ENCODE measurements around the gene COL4A2.

The COL4A2 gene

GRCh38 chr13:110414283-110414682 lies 107.2 kb downstream of the COL4A2 start:
- no peaks in the 10 kb centered on the region for H3K27me3 ChIP-seq (ENCODE audit: control insufficient read depth in 1 of 2, insufficient read depth in 2 of 2, low read length in 2 of 2)
- H3K36me3 ChIP-seq (ENCODE audit: control insufficient read depth in 1 of 2, insufficient read depth in 2 of 2, low read length in 2 of 2), result no peaks in the 10 kb centered on the region
- H3K4me1 ChIP-seq (ENCODE audit: control insufficient read depth in 1 of 2, insufficient read depth in 2 of 2, low read length in 2 of 2), result peaks cover 10 to 14% of the 10 kb centered on the region in 2 donors
- H3K27ac ChIP-seq (ENCODE audit: low read depth, low read length), result no peak overlapping the region
- no peak overlapping the region for H3K4me3 ChIP-seq (ENCODE audit: low read depth in 1 of 2, low read length in 2 of 2)
- H3K9ac ChIP-seq (ENCODE audit: low read depth in 1 of 2, low read length in 2 of 2), result no peak overlapping the region
- no peaks in the 10 kb centered on the region for H3K9me3 ChIP-seq (ENCODE audit: control insufficient read depth in 1 of 2, low read length in 2 of 2)

GRCh38 chr13:110414931-110415330 lies 107.8 kb downstream of the COL4A2 start:
- Histone ChIP-seq H3K9ac (ENCODE audit: low read depth in 1 of 2, low read length in 2 of 2) (no peak overlapping the region), H3K4me3 (ENCODE audit: low read depth in 1 of 2, low read length in 2 of 2) (no peak overlapping the region), H3K4me1 (ENCODE audit: control insufficient read depth in 1 of 2, insufficient read depth in 2 of 2, low read length in 2 of 2) (peaks cover 10 to 14% of the 10 kb centered on the region in 2 donors), H3K36me3 (ENCODE audit: control insufficient read depth in 1 of 2, insufficient read depth in 2 of 2, low read length in 2 of 2) (no peaks in the 10 kb centered on the region), H3K27me3 (ENCODE audit: control insufficient read depth in 1 of 2, insufficient read depth in 2 of 2, low read length in 2 of 2) (no peaks in the 10 kb centered on the region), H3K27ac (ENCODE audit: low read depth, low read length) (no peak overlapping the region), H3K9me3 (ENCODE audit: control insufficient read depth in 1 of 2, low read length in 2 of 2) (no peaks in the 10 kb centered on the region)

GRCh38 chr13:110415669-110416068 lies 108.6 kb downstream of the COL4A2 start:
- Histone ChIP-seq H3K27ac (ENCODE audit: low read depth, low read length) (no peak overlapping the region), H3K4me1 (ENCODE audit: control insufficient read depth in 1 of 2, insufficient read depth in 2 of 2, low read length in 2 of 2) (peaks cover 10 to 14% of the 10 kb centered on the region in 2 donors), H3K27me3 (ENCODE audit: control insufficient read depth in 1 of 2, insufficient read depth in 2 of 2, low read length in 2 of 2) (no peaks in the 10 kb centered on the region)

GRCh38 chr13:110416131-110417025 lies 109.3 kb downstream of the COL4A2 start:
- no peak overlapping the region for H3K9ac ChIP-seq (ENCODE audit: low read depth in 1 of 2, low read length in 2 of 2)
- H3K4me3 ChIP-seq (ENCODE audit: low read depth in 1 of 2, low read length in 2 of 2), result no peak overlapping the region
- no peaks in the 10 kb centered on the region for H3K36me3 ChIP-seq (ENCODE audit: control insufficient read depth in 1 of 2, insufficient read depth in 2 of 2, low read length in 2 of 2)
- no peaks in the 10 kb centered on the region for H3K9me3 ChIP-seq (ENCODE audit: control insufficient read depth in 1 of 2, low read length in 2 of 2)
- H3K4me1 ChIP-seq (ENCODE audit: control insufficient read depth in 1 of 2, insufficient read depth in 2 of 2, low read length in 2 of 2), result peaks cover 7 to 13% of the 10 kb centered on the region in 2 donors
- no peaks in the 10 kb centered on the region for H3K27me3 ChIP-seq (ENCODE audit: control insufficient read depth in 1 of 2, insufficient read depth in 2 of 2, low read length in 2 of 2)
- H3K27ac ChIP-seq (ENCODE audit: low read depth, low read length), result no peak overlapping the region

More at GRCh38 chr13:110415669-110416068, 108.6 kb downstream of the COL4A2 start:
- no peaks in the 10 kb centered on the region for H3K36me3 ChIP-seq (ENCODE audit: control insufficient read depth in 1 of 2, insufficient read depth in 2 of 2, low read length in 2 of 2)
- no peak overlapping the region for H3K4me3 ChIP-seq (ENCODE audit: low read depth in 1 of 2, low read length in 2 of 2)
- H3K9ac ChIP-seq (ENCODE audit: low read depth in 1 of 2, low read length in 2 of 2), result no peak overlapping the region
- no peaks in the 10 kb centered on the region for H3K9me3 ChIP-seq (ENCODE audit: control insufficient read depth in 1 of 2, low read length in 2 of 2)

GRCh38 chr13:110418944-110419343 lies 111.9 kb downstream of the COL4A2 start:
- peaks cover 0 to 6% of the 10 kb centered on the region in 2 donors for H3K4me1 ChIP-seq (ENCODE audit: control insufficient read depth in 1 of 2, insufficient read depth in 2 of 2, low read length in 2 of 2)
- no peaks in the 10 kb centered on the region for H3K36me3 ChIP-seq (ENCODE audit: control insufficient read depth in 1 of 2, insufficient read depth in 2 of 2, low read length in 2 of 2)
- H3K9ac ChIP-seq (ENCODE audit: low read depth in 1 of 2, low read length in 2 of 2), result no peak overlapping the region
- H3K9me3 ChIP-seq (ENCODE audit: control insufficient read depth in 1 of 2, low read length in 2 of 2), result no peaks in the 10 kb centered on the region
- peaks cover 0 to 5% of the 10 kb centered on the region in 2 donors for H3K27me3 ChIP-seq (ENCODE audit: control insufficient read depth in 1 of 2, insufficient read depth in 2 of 2, low read length in 2 of 2)
- no peak overlapping the region for H3K27ac ChIP-seq (ENCODE audit: low read depth, low read length)
- H3K4me3 ChIP-seq (ENCODE audit: low read depth in 1 of 2, low read length in 2 of 2), result no peak overlapping the region

- peaks cover 0 to 5% of the 10 kb centered on the region in 2 donors for H3K27me3 ChIP-seq (ENCODE audit: control insufficient read depth in 1 of 2, insufficient read depth in 2 of 2, low read length in 2 of 2)
- H3K36me3 ChIP-seq (ENCODE audit: control insufficient read depth in 1 of 2, insufficient read depth in 2 of 2, low read length in 2 of 2), result no peaks in the 10 kb centered on the region
- H3K27ac ChIP-seq (ENCODE audit: low read depth, low read length), result no peak overlapping the region
- H3K4me1 ChIP-seq (ENCODE audit: control insufficient read depth in 1 of 2, insufficient read depth in 2 of 2, low read length in 2 of 2), result peaks cover 0 to 6% of the 10 kb centered on the region in 2 donors
- H3K4me3 ChIP-seq (ENCODE audit: low read depth in 1 of 2, low read length in 2 of 2), result no peak overlapping the region
- H3K9ac ChIP-seq (ENCODE audit: low read depth in 1 of 2, low read length in 2 of 2), result no peak overlapping the region
- H3K9me3 ChIP-seq (ENCODE audit: control insufficient read depth in 1 of 2, low read length in 2 of 2), result no peaks in the 10 kb centered on the region
Observed at GRCh38 chr13:110419381-110419791, 112.3 kb downstream of the COL4A2 start.

GRCh38 chr13:110419946-110420345 lies 112.9 kb downstream of the COL4A2 start:
- H3K4me1 ChIP-seq (ENCODE audit: control insufficient read depth in 1 of 2, insufficient read depth in 2 of 2, low read length in 2 of 2), result peaks cover 0 to 6% of the 10 kb centered on the region in 2 donors
- H3K27me3 ChIP-seq (ENCODE audit: control insufficient read depth in 1 of 2, insufficient read depth in 2 of 2, low read length in 2 of 2), result peaks cover 0 to 5% of the 10 kb centered on the region in 2 donors
- H3K36me3 ChIP-seq (ENCODE audit: control insufficient read depth in 1 of 2, insufficient read depth in 2 of 2, low read length in 2 of 2), result no peaks in the 10 kb centered on the region
- no peak overlapping the region for H3K27ac ChIP-seq (ENCODE audit: low read depth, low read length)
- H3K9ac ChIP-seq (ENCODE audit: low read depth in 1 of 2, low read length in 2 of 2), result no peak overlapping the region
- H3K9me3 ChIP-seq (ENCODE audit: control insufficient read depth in 1 of 2, low read length in 2 of 2), result no peaks in the 10 kb centered on the region
- no peak overlapping the region for H3K4me3 ChIP-seq (ENCODE audit: low read depth in 1 of 2, low read length in 2 of 2)

- Histone ChIP-seq H3K9ac (ENCODE audit: low read depth in 1 of 2, low read length in 2 of 2) (no peak overlapping the region), H3K4me1 (ENCODE audit: control insufficient read depth in 1 of 2, insufficient read depth in 2 of 2, low read length in 2 of 2) (peaks cover 0 to 6% of the 10 kb centered on the region in 2 donors), H3K27me3 (ENCODE audit: control insufficient read depth in 1 of 2, insufficient read depth in 2 of 2, low read length in 2 of 2) (peaks cover 0 to 5% of the 10 kb centered on the region in 2 donors), H3K4me3 (ENCODE audit: low read depth in 1 of 2, low read length in 2 of 2) (no peak overlapping the region), H3K36me3 (ENCODE audit: control insufficient read depth in 1 of 2, insufficient read depth in 2 of 2, low read length in 2 of 2) (no peaks in the 10 kb centered on the region), H3K27ac (ENCODE audit: low read depth, low read length) (no peak overlapping the region), H3K9me3 (ENCODE audit: control insufficient read depth in 1 of 2, low read length in 2 of 2) (no peaks in the 10 kb centered on the region)
Observed at GRCh38 chr13:110420626-110421025, 113.5 kb downstream of the COL4A2 start.

GRCh38 chr13:110421061-110421460 lies 114.0 kb downstream of the COL4A2 start:
- H3K36me3 ChIP-seq (ENCODE audit: control insufficient read depth in 1 of 2, insufficient read depth in 2 of 2, low read length in 2 of 2), result no peaks in the 10 kb centered on the region
- no peak overlapping the region for H3K27ac ChIP-seq (ENCODE audit: low read depth, low read length)
- no peak overlapping the region for H3K4me3 ChIP-seq (ENCODE audit: low read depth in 1 of 2, low read length in 2 of 2)
- peaks cover 0 to 4% of the 10 kb centered on the region in 2 donors for H3K4me1 ChIP-seq (ENCODE audit: control insufficient read depth in 1 of 2, insufficient read depth in 2 of 2, low read length in 2 of 2)
- H3K27me3 ChIP-seq (ENCODE audit: control insufficient read depth in 1 of 2, insufficient read depth in 2 of 2, low read length in 2 of 2), result peaks cover 0 to 5% of the 10 kb centered on the region in 2 donors
- H3K9ac ChIP-seq (ENCODE audit: low read depth in 1 of 2, low read length in 2 of 2), result no peak overlapping the region
- H3K9me3 ChIP-seq (ENCODE audit: control insufficient read depth in 1 of 2, low read length in 2 of 2), result no peaks in the 10 kb centered on the region

- H3K9me3 ChIP-seq (ENCODE audit: control insufficient read depth in 1 of 2, low read length in 2 of 2), result no peaks in the 10 kb centered on the region
- H3K27me3 ChIP-seq (ENCODE audit: control insufficient read depth in 1 of 2, insufficient read depth in 2 of 2, low read length in 2 of 2), result peaks cover 4 to 5% of the 10 kb centered on the region in 2 donors
- no peaks in the 10 kb centered on the region for H3K36me3 ChIP-seq (ENCODE audit: control insufficient read depth in 1 of 2, insufficient read depth in 2 of 2, low read length in 2 of 2)
- no peak overlapping the region for H3K4me3 ChIP-seq (ENCODE audit: low read depth in 1 of 2, low read length in 2 of 2)
- H3K9ac ChIP-seq (ENCODE audit: low read depth in 1 of 2, low read length in 2 of 2), result no peak overlapping the region
- H3K27ac ChIP-seq (ENCODE audit: low read depth, low read length), result no peak overlapping the region
- no peaks in the 10 kb centered on the region for H3K4me1 ChIP-seq (ENCODE audit: control insufficient read depth in 1 of 2, insufficient read depth in 2 of 2, low read length in 2 of 2)
Observed at GRCh38 chr13:110421696-110422385, 114.8 kb downstream of the COL4A2 start.
